KBM-7 (cell line): Measurements from ENCODE around the gene SCAI.

Experiments
- DNase-seq: peaks from one replicate; pipeline ENCODE4 v3.0.0-alpha.2; 2015
- in situ Hi-C: fragments of 300-500 bp; cut with MboI; formaldehyde crosslinking; loops from 2 replicates; pipeline ENCODE4 v1.14.3; 2020; ENCODE audit warnings: low sequenced_read_pairs, low pct_unique_long_range_greater_than_20kb, mixed read lengths

Gene SCAI

GRCh38 chr9:124914753-124915405 is 228.4 kb downstream of the SCAI start:
- DNase-seq: no peak
- in situ Hi-C loops: no loop called here

- in situ Hi-C loops: no loop called here
- no peak for DNase-seq
These were observed 229.9 kb downstream of the SCAI start for GRCh38 chr9:124913378-124913777.

GRCh38 chr9:124911766-124912165 is 231.6 kb downstream of the SCAI start:
- in situ Hi-C loops: no loop called here
- no peak for DNase-seq

- in situ Hi-C loops: no loop called here
- no peak for DNase-seq
These were observed 235.2 kb downstream of the SCAI start for GRCh38 chr9:124908098-124908497.

- no peak for DNase-seq
- in situ Hi-C loops: no loop called here
These were observed 236.4 kb downstream of the SCAI start for GRCh38 chr9:124906966-124907365.

GRCh38 chr9:124899845-124900244 is 243.5 kb downstream of the SCAI start:
- DNase-seq: no peak
- in situ Hi-C loops: no loop called here

GRCh38 chr9:124897570-124898460 is 245.5 kb downstream of the SCAI start:
- DNase-seq: no peak
- in situ Hi-C loops: no loop called here

GRCh38 chr9:124894741-124895170 is 248.6 kb downstream of the SCAI start:
- peak; percentile 62 for DNase-seq
- in situ Hi-C loops: no loop called here

GRCh38 chr9:124894035-124894740 is 249.1 kb downstream of the SCAI start:
- in situ Hi-C loops: no loop called here
- DNase-seq: no peak
